SHP77 (cell line): Measurements from ENCODE around the gene RAB3IL1.
"Not testable (repeated sequence)": the region's sequence is repeated elsewhere in the genome, so short reads cannot be mapped to it uniquely, and the experiment has no call there.

Experiments
- DNase-seq, 2 experiments: peaks; one replicate each; lab custom pipeline; 2025; lab: John Stamatoyannopoulos, UW

Gene RAB3IL1

DNA sequence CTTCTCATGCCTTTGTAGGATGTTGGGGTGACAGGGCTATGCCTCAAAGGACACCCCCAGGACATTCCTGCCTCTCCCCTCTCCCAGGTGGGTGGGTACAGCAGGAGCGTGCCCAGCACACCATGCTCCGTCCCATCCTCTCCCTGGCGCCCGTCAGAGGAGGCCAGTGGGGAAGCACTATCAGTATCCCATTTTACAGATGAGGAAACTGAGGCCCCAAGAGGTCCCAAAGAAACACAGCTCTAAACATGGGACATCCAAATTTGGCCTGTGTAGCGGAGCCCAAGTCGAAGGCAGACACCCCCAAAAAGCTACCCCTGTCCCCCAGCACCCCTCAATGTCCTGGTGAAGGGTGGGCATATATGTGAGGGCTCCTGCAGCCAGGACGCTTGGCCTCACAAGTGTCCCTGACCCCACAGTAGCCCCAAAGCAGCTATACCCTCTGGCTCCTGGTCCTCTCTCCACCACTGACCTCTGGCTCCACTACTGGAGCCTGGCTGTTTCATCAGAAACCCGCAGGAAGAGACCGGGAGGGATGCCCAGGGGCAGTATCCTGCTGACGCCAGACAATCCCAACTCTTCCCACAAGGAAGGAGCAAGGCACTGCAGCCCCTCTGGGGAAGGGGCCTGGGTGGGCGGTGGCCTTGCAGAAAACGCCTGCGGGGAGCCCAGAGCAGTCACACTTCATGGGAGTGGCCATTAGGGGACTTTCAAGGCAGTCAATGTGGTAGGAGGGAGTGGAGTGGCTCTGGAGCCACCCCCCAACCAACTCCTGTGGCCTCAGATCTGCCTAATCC is 31.4 kb downstream of the RAB3IL1 start:
- DNase-seq = no peak

GRCh38 chr11:61885166-61885778 is 32.1 kb downstream of the RAB3IL1 start:
- DNase-seq = no peak

DNA sequence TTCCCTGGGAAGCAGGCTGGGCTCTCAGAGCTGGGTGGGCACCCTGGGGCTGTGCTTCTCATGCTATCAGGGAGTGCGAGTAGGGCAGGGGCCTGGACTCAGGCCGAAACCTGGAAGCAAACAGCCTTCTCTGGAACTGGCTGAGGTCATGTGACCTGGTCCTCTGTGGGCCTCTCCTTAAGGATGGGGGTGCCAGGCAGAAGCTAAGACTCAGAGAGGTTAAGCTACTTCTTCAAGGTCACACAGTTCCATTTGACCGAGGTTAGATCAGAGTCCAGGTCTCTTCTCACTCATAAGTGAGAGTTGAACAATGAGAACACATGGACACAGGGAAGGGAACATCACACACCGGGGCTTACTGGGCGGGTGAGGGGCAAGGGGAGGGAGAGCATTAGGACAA is 33.4 kb downstream of the RAB3IL1 start:
- DNase-seq = no peak

GRCh38 chr11:61883327-61883726 is 34.0 kb downstream of the RAB3IL1 start:
- DNase-seq = no peak

- DNase-seq = no peak
Observed at GRCh38 chr11:61882879-61883278, 34.5 kb downstream of the RAB3IL1 start.

GRCh38 chr11:61882267-61882666 is 35.1 kb downstream of the RAB3IL1 start:
- not testable (repeated sequence) for DNase-seq

DNA sequence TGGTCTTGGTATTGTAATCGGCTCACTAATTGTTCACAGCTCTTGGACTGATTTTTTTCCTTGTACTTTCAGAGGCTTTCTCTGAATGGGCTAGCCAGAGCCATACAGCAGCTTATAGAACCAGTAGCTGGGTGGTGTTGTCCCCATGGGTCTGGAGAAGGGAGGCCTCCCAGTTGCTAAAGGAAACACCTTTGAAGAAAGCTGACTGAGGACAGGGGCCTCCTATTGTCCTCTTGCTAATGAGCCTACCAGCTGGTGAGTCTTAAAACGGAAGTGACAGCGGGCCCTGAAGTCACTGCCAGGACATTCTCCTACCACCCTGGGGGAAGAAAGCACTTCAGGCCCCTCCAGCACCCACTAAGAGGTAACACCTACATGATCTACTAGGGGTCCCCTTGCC is 36.0 kb downstream of the RAB3IL1 start:
- no peak for DNase-seq

DNA sequence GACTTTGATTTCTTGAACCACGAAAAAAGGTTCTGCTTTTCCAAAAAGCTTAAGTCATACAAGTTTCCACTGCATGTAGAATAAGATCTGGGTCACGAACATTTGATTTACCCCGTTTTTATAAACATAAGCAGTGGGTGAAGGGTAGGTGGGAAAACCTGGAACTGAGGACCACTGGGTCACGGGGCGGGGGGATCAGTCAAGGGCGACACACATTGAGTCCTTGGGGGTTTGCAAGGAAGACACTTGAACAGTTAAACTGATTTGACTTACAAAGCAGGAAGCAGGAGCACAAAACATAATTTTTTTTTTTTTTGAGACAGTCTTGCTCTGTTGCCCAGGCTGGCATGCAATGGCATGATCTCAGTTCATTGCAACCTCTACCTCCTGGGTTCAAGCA is 36.9 kb downstream of the RAB3IL1 start:
- no peak for DNase-seq

DNA sequence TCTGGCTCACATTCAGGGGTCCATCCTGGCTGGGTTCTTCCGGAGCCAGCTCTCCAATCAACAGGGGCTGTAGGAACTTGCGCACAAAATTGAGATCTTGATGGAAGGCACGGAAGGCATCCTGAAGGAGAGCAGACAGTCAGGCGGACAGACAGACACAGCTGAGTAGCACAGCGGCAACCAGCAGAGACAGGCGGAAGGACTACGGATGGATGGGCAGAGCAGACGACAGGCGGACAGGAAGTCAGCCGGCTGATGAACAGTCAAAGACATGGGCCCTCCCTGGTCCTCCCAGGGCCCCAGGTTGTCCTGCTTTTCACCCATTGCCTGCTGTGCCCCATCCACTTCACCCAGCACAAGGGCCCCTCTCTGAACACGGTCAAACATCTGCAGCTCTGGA is 37.3 kb downstream of the RAB3IL1 start:
- DNase-seq = no peak

DNA sequence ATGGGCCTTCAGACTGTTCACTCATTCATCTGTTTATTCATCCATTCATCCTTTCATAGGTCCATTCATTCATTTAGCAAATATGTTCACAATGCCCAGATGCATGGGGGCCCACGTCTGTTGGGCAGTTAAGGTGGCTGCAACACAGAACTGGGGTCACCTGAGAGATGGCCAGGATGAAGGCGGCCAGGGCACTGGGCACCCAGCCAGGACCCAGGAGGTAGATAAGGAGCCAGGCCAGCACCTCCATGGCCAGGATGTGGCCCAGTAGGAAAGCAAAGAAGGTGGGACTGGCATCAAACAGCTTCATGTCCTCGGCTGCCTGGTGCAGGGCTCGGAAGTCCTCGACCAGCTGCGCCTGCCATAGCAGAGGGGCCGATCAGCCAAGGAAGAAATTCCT is 38.2 kb downstream of the RAB3IL1 start:
- DNase-seq = no peak

- DNase-seq = no peak
Observed at GRCh38 chr11:61875698-61876097, 41.7 kb downstream of the RAB3IL1 start.

GRCh38 chr11:61874853-61875252 is 42.5 kb downstream of the RAB3IL1 start:
- no peak for DNase-seq

DNA sequence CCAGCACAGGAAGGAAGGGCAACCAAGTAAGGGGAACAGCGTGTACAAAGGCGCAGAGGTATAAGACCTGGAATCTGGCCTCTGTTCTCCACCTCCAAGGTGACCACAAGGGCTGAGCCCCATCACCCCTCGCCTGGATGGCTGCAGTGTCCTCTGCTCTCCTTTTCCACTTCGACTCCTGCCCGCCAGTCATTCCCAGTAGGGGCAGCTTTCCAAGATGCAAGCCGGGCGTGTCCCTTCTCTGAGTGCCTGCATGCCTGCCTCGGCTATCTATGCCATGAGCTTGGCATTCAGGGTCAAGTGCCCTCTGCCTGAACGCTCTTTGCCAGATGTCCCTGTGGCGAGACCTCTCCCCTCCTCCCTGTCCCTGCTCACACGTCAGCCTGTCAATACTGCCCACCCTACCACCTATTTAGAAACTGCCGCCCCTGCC is 43.0 kb downstream of the RAB3IL1 start:
- DNase-seq = no peak

DNA sequence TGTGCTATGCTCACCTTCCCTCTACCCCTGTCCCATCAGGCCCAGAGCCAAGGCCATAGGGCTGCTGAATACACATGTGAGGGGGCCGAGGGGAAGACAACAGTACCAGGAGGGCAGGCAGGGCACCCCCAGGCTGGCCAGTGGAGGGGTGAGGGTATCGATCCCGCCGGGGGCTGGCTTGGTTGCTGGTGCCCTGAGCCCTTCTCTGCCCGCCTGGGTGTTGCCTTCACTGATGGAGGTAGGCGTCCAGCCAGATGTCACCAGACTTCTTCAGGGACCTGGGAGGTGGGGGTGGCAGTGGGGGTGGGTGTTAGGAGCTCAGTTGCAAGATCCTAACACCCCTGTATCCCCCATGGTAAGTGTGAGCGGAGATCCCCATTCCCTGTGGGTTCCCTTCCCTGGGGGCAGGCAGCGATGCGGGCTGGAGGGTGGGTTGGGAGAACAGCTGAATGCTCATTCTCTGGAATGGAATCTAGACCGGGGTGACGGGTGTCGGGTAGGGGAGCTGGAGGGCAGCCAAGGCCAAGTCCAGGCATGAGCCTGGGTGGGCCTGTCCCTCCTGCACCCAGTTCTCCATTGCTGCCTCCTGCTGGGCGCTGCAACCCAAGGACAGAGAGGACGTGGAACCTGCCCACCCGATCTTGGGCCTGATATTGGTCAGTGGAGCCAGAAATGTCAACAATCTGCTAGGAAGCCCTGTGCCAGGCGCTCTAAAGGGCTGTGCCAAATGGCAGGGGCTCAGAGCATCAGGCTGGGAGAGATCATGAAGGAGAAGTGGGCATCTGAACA is 43.6 kb downstream of the RAB3IL1 start:
- DNase-seq = no peak

DNA sequence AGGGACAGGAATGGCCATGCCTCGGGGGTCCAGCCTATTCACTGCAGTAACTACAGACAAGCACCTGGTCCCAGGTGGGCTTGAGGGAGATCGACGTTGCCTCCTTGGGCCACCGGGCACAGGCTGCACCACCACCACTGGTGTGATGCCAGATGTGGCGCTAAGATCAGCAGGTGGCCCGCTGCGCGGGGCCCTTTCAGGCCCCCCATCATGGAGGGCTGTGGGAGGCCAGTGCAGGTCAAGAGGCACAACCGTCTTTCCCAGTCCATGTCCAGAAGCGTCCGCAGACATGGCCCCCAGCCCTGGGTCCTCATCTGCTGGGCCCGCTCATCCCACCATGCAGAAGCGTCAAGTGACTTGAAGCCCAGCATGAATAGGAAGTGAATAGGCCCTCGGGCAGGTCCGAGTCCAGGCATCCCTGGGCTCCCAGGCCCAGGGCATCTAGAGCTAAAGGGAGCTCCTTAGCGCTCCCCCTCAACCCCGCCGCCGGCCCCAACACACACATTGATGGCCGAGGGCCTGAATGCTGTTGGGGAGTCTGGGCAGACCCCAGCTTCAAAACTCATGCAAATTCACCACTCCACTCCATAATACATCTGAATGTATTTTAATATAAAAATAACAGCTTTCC is 44.3 kb downstream of the RAB3IL1 start:
- no peak for DNase-seq

- DNase-seq = peak; percentile 49 to 75
Observed at GRCh38 chr11:61871158-61871597, 46.2 kb downstream of the RAB3IL1 start.

GRCh38 chr11:61870541-61871031 is 46.8 kb downstream of the RAB3IL1 start:
- no peak for DNase-seq

GRCh38 chr11:61869708-61870451 is 47.5 kb downstream of the RAB3IL1 start:
- DNase-seq = no peak

DNA sequence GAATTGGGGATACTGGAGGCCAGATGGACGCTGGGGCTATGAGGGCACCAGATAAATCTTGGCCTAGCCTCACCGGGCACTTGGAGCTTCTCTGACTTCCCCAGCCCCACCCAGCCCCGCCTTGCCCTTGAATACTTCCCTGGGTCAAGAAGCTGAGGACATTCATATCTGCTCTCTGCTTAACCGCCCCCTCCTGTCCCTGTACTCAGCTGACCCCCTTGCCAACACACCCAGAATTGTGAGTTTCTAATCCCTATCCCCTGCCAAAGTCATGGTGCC is 48.0 kb downstream of the RAB3IL1 start:
- DNase-seq = no peak

DNA sequence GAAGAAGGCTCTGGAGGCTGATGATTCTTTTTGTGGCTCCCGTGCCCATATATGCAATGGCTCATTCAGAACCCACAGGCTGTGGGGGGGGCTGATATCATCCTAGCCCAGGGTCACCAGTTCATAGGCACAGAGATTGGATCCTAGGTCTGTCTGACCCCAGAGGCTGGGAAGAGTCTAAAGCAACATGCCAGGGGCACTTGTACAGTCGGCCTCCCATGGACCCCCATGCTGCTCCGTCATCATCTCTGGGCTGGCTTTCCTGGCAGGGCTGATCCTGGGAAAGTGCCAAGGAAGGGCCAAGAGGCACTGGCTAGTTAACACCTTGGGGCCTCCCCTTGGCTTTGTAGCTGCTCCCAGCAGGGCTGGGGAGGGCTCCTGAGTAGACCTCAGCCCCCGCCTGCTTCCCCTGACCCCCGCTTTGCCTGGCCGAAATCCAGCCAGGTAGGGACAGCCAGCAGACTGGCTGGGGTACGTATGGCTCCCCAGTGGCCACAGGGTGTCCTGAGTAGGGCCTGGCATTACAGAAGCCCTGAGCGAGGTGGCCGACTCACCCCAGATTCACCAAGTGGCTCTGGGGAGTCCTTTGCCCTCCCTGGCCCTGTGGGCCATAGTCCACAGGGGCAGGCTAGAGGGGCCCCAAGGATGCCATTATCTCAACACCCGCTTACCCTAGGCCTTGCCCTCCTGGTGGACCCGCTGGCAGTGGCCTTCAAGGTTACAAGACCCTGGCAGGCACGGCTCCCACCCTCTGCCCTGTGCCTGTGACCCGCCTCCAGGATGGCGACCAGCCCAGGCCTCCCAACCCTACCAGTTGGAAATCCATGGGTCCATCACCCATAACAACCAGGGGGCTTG is 48.6 kb downstream of the RAB3IL1 start:
- no peak for DNase-seq

GRCh38 chr11:61866958-61867343 is 50.4 kb downstream of the RAB3IL1 start:
- no peak for DNase-seq
